H1 (cell line): Measurements from ENCODE around the gene IGFBP4. TPM values are rescaled to one million over a fixed set of nuclear protein-coding genes. Genes with fewer than 3 reads are reported as not detected.

Source experiments
- CTCF ChIA-PET: fragments of 300-600 bp; sonication (Branson Sonifier 250); formaldehyde crosslinking; loops from one replicate; lab custom pipeline; 2021; ENCODE audit not compliant: partially characterized antibody; lab: Charles Lee
- POLR2A ChIA-PET: fragments of 300-600 bp; sonication (Branson Sonifier 250); formaldehyde crosslinking; loops from one replicate; lab custom pipeline; 2021; ENCODE audit warnings: inconsistent platforms; ENCODE audit not compliant: partially characterized antibody; lab: Charles Lee
- DNase-seq, 2 experiments: peaks; one replicate each; pipeline versions ENCODE4 v3.0.0 to v3.0.0-alpha.2; 2010 to 2022; ENCODE audit warnings: low spot score in 2 of 2, low read depth in 1 of 2, mixed read lengths in 1 of 2
- FAIRE-seq: peaks from 2 replicates; lab custom pipeline; 2011; peaks lifted over from hg19 to GRCh38; lab: Jason Lieb, UNC
- H2AFZ ChIP-seq: 2 replicates; pipeline ENCODE4 v1.8.1; 2012; ENCODE audit warnings: low read length, inconsistent platforms
- H2AK5ac ChIP-seq: 2 replicates; pipeline ENCODE4 v1.6.1; 2013; ENCODE audit warnings: low read depth, low read length
- H2BK120ac ChIP-seq: replicated peaks from 2 replicates; pipeline ENCODE3; 2013; ENCODE audit warnings: low read depth, low read length, inconsistent platforms
- H2BK12ac ChIP-seq: 2 replicates; pipeline ENCODE4 v1.6.1; 2013; ENCODE audit warnings: low read depth, low read length
- H2BK15ac ChIP-seq: 2 replicates; pipeline ENCODE4 v1.6.1; 2013; ENCODE audit warnings: low read length
- H2BK20ac ChIP-seq: 2 replicates; pipeline ENCODE4 v1.6.1; 2013; ENCODE audit warnings: low read length
- H2BK5ac ChIP-seq: 2 replicates; pipeline ENCODE4 v1.6.1; 2013; ENCODE audit warnings: low read depth, low read length
- H3K14ac ChIP-seq: 2 replicates; pipeline ENCODE4 v1.6.1; 2013; ENCODE audit warnings: inconsistent platforms; ENCODE audit not compliant: insufficient read length
- H3K18ac ChIP-seq: 2 replicates; pipeline ENCODE4 v1.6.1; 2013; ENCODE audit warnings: low read length; ENCODE audit errors: extremely low read depth
- H3K23ac ChIP-seq: 2 replicates; pipeline ENCODE4 v1.6.1; 2013; ENCODE audit warnings: inconsistent platforms; ENCODE audit not compliant: insufficient read length
- H3K23me2 ChIP-seq: 2 replicates; pipeline ENCODE4 v1.6.1; 2013; ENCODE audit warnings: low read depth, low read length
- H3K27ac ChIP-seq: 2 replicates; pipeline ENCODE4 v1.6.1; 2011; ENCODE audit warnings: low read depth, low read length, inconsistent platforms
- H3K27me3 ChIP-seq, 4 experiments: replicated peaks in 1 of 4; 1 replicate in 1 of 4; 2 replicates in 3 of 4; pipeline versions ENCODE4 v1.6.1 to v1.8.1; 2011 to 2013; ENCODE audit warnings: low read length in 3 of 4, mild to moderate bottlenecking in 3 of 4, inconsistent platforms in 2 of 4, mixed read lengths in 2 of 4, moderate library complexity in 1 of 4; ENCODE audit not compliant: control insufficient read depth in 3 of 4, insufficient read depth in 3 of 4; ENCODE audit errors: extremely low read depth in 1 of 4
- H3K36me3 ChIP-seq, 4 experiments: 2 replicates each; pipeline versions ENCODE4 v1.6.1 to v1.8.1; 2011 to 2013; ENCODE audit warnings: mild to moderate bottlenecking in 4 of 4, low read length in 3 of 4, moderate library complexity in 2 of 4, control low read depth in 1 of 4, inconsistent platforms in 1 of 4; ENCODE audit not compliant: insufficient read depth in 4 of 4, control insufficient read depth in 2 of 4
- H3K4ac ChIP-seq: replicated peaks from 2 replicates; pipeline ENCODE3; 2013; ENCODE audit warnings: low read length, low read depth, mixed read lengths, inconsistent platforms; ENCODE audit not compliant: insufficient read length
- H3K4me1 ChIP-seq, 4 experiments: replicated peaks in 1 of 4; 1 replicate in 1 of 4; 2 replicates in 3 of 4; pipeline versions ENCODE4 v1.6.1 to v1.8.1; 2011 to 2013; ENCODE audit warnings: low read length in 3 of 4, inconsistent platforms in 2 of 4, mixed read lengths in 1 of 4; ENCODE audit not compliant: insufficient read depth in 4 of 4, control insufficient read depth in 3 of 4
- H3K4me2 ChIP-seq, 2 experiments: 2 replicates each; pipeline versions ENCODE4 v1.6.1 to v1.8.1; 2011 to 2013; ENCODE audit warnings: low read depth in 2 of 2, low read length in 2 of 2, control low read depth in 1 of 2, inconsistent platforms in 1 of 2, mild to moderate bottlenecking in 1 of 2; ENCODE audit not compliant: insufficient read depth in 1 of 2
- H3K4me3 ChIP-seq, 4 experiments: fragments of 200-600, 300-600 bp in 1 of 4; sonication (generic), shearing (Covaris generic), sonication (Bioruptor Twin) in 1 of 4; 2 replicates each; pipeline versions ENCODE4 v1.5.1 to v1.8.1; 2011 to 2016; ENCODE audit warnings: low read length in 4 of 4, low read depth in 3 of 4, control low read depth in 2 of 4, inconsistent platforms in 2 of 4, mild to moderate bottlenecking in 2 of 4, mixed read lengths in 1 of 4, moderate library complexity in 1 of 4; ENCODE audit not compliant: insufficient read depth in 2 of 4; ENCODE audit errors: extremely low read depth in 1 of 4
- H3K56ac ChIP-seq: replicated peaks from 2 replicates; pipeline ENCODE3; 2013; ENCODE audit warnings: low read depth, mild to moderate bottlenecking, mixed read lengths, low read length, inconsistent platforms; ENCODE audit not compliant: insufficient read length
- H3K79me1 ChIP-seq: 2 replicates; pipeline ENCODE4 v1.6.1; 2013; ENCODE audit warnings: low read depth, low read length, control low read depth
- H3K79me2 ChIP-seq, 2 experiments: 2 replicates each; pipeline versions ENCODE4 v1.6.1 to v1.8.1; 2012 to 2013; ENCODE audit warnings: low read length in 2 of 2, mild to moderate bottlenecking in 2 of 2, inconsistent platforms in 1 of 2; ENCODE audit not compliant: insufficient read depth in 2 of 2, control insufficient read depth in 1 of 2
- H3K9ac ChIP-seq, 4 experiments: replicated peaks in 1 of 4; 1 replicate in 1 of 4; 2 replicates in 3 of 4; pipeline versions ENCODE4 v1.6.1 to v1.8.1; 2011 to 2013; ENCODE audit warnings: low read depth in 3 of 4, low read length in 3 of 4, control low read depth in 2 of 4, mild to moderate bottlenecking in 2 of 4, moderate library complexity in 2 of 4, inconsistent platforms in 1 of 4; ENCODE audit errors: extremely low read depth in 1 of 4
- H3K9me3 ChIP-seq, 2 experiments: 2 replicates each; pipeline versions ENCODE4 v1.6.1 to v1.8.1; 2012 to 2013; ENCODE audit warnings: mild to moderate bottlenecking in 2 of 2, moderate library complexity in 2 of 2, control low read depth in 1 of 2, inconsistent platforms in 1 of 2, low read depth in 1 of 2, low read length in 1 of 2, mixed read lengths in 1 of 2; ENCODE audit not compliant: insufficient read depth in 2 of 2
- H4K20me1 ChIP-seq, 2 experiments: replicated peaks in 1 of 2; 2 replicates each; pipeline versions ENCODE3 to v1.8.1; 2011 to 2013; ENCODE audit warnings: inconsistent platforms in 2 of 2, low read length in 2 of 2, mild to moderate bottlenecking in 1 of 2; ENCODE audit not compliant: insufficient read depth in 2 of 2, control insufficient read depth in 1 of 2
- H4K5ac ChIP-seq: 2 replicates; pipeline ENCODE4 v1.6.1; 2013; ENCODE audit warnings: low read length, low read depth, mixed read lengths, inconsistent platforms; ENCODE audit not compliant: insufficient read length
- H4K8ac ChIP-seq: 2 replicates; pipeline ENCODE4 v1.8.0; 2013; ENCODE audit warnings: mild to moderate bottlenecking, moderate library complexity, low read length, inconsistent platforms; ENCODE audit not compliant: insufficient read depth; ENCODE audit errors: extremely low read depth
- H4K91ac ChIP-seq: replicated peaks from 2 replicates; pipeline ENCODE3; 2013; ENCODE audit warnings: low read length, mixed read lengths, inconsistent platforms; ENCODE audit not compliant: insufficient read length
- BCL11A ChIP-seq, 2 experiments: IDR thresholded peaks; one replicate each; pipeline ENCODE4 v1.6.1; 2011; ENCODE audit warnings: low read depth in 2 of 2, low read length in 2 of 2, mild to moderate bottlenecking in 2 of 2
- CEBPB ChIP-seq: IDR thresholded peaks from 2 replicates; pipeline ENCODE4 v1.6.1; 2012; ENCODE audit warnings: low read depth, low read length
- KDM4A ChIP-seq: IDR thresholded peaks from one replicate; pipeline ENCODE4 v1.7.1; 2012; ENCODE audit warnings: low read depth, mild to moderate bottlenecking, moderate library complexity, low read length, inconsistent platforms; ENCODE audit not compliant: severe bottlenecking
- RAD21 ChIP-seq, 2 experiments: IDR thresholded peaks in 1 of 2; conservative IDR thresholded peaks in 1 of 2; 2 replicates each; pipeline ENCODE4 v1.6.1; 2011; ENCODE audit warnings: low read depth in 2 of 2, low read length in 2 of 2, improper control_type of control experiment in 1 of 2, inconsistent platforms in 1 of 2, mild to moderate bottlenecking in 1 of 2, moderate library complexity in 1 of 2
- RBBP5 ChIP-seq: IDR thresholded peaks from 2 replicates; pipeline ENCODE4 v1.7.1; 2012; ENCODE audit warnings: low read depth, mild to moderate bottlenecking, inconsistent platforms, low read length, moderate library complexity, borderline replicate concordance
- RFX5 ChIP-seq: IDR thresholded peaks from 2 replicates; pipeline ENCODE4 v1.6.1; 2011; ENCODE audit warnings: low read depth, low read length, improper control_type of control experiment, borderline replicate concordance
- RNF2 ChIP-seq: fragments of 200-900, 300-1000 bp; sonication (generic); IDR thresholded peaks from 2 replicates; pipeline ENCODE4 v1.7.1; 2016; ENCODE audit warnings: borderline replicate concordance, low read depth, mild to moderate bottlenecking, antibody characterized with exemption, low read length; ENCODE audit not compliant: poor library complexity, severe bottlenecking; ENCODE audit errors: missing control alignments
- SAP30 ChIP-seq: fragments of 300-600 bp; sonication (generic); IDR thresholded peaks from 2 replicates; pipeline ENCODE4 v1.7.1; 2012; ENCODE audit warnings: low read length, moderate library complexity, mild to moderate bottlenecking, inconsistent platforms; ENCODE audit not compliant: insufficient read depth, insufficient replicate concordance
- SUZ12 ChIP-seq: fragments of 200-600 bp; sonication (generic); IDR thresholded peaks from 2 replicates; pipeline ENCODE4 v1.6.1; 2012; ENCODE audit warnings: mild to moderate bottlenecking, inconsistent platforms, low read length, moderate library complexity, mixed read lengths
- ZNF274 ChIP-seq: IDR thresholded peaks from 2 replicates; pipeline ENCODE4 v1.7.0; 2012; ENCODE audit warnings: low read length, borderline replicate concordance; ENCODE audit errors: extremely low read depth
- WGBS, 2 experiments: shearing (Covaris generic) in 1 of 2; methylation state at CpG; one replicate each; pipeline versions ENCODE4 v1.1.6 to v1.1.7; 2013 to 2015; ENCODE audit warnings: low lambda C conversion rate in 2 of 2, mixed read lengths in 2 of 2, inconsistent platforms in 1 of 2, low coverage in 1 of 2, missing lambda C conversion rate in 1 of 2; ENCODE audit not compliant: insufficient replicate concordance in 2 of 2, insufficient coverage in 1 of 2, insufficient read length in 1 of 2; ENCODE audit errors: extremely low coverage in 1 of 2, missing lambda C conversion rate in 1 of 2; 5-methylcytosine and 5-hydroxymethylcytosine counted together
- polyA plus RNA-seq, 7 experiments: library from polyadenylated mRNA; depleted of rRNA in 3 of 7; stranded (reverse) in 5 of 7; unstranded in 2 of 7; fragments of >200 nt in 5 of 7; fragments of 200-250 nt in 2 of 7; gene quantifications; 1 replicate in 5 of 7; 2 replicates in 1 of 7; 4 replicates in 1 of 7; pipeline versions ENCODE4 v1.2.1 to v1.2.3, GENCODE V29; 2011 to 2013; ENCODE audit warnings: missing spikeins in 2 of 7, mixed read lengths in 2 of 7
- total RNA-seq: library from RNA; stranded (reverse); fragmentation: NEBNext Ultra II Directional; extraction: Animal tissue kit (Norgen Biotek cat#: 25700); gene quantifications from 2 replicates; pipeline ENCODE4 v1.2.1, GENCODE V29; 2021

Gene IGFBP4
- total and polyA plus RNA-seq, 2 of the 8 experiments (the other 6 are each of a cell fraction or from before 2014, with no cell fraction given): 85.5 to 105 TPM

DNA sequence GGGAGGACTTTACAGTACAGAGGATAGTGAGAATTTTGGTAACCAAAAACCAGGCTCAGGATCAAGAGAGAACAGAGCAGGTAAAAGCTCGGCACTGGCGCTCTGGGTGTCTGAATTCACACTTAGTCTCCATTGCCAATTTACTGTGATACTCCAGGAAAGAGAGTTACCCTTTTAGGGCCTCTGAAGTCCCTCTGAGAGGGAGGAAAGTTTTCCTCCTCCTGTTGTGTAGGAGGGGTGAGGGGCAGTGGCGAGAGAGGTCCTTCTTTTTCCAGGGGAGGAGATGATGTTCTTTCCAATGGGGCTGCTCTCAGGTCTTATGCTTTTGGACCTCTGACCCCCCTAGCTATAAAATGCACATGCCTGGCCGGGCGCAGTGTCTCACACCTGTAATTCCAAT is 63.5 kb downstream of the IGFBP4 start:
- no peak for FAIRE-seq
- 87% methylated on average over 5 of the region's 5 CpGs; no CpG with 5 or more reads in 1 of the 2 experiments for WGBS, 2 experiments
- no peak overlapping the region for H4K8ac ChIP-seq

More for the DNA sequence above, 63.5 kb downstream of the IGFBP4 start:
- Histone ChIP-seq H3K18ac (no peak overlapping the region), H3K79me1 (no peaks in the 10 kb centered on the region), H3K79me2 (no peaks in the 10 kb centered on the region), H3K56ac (no peak overlapping the region), H2AK5ac (no peak overlapping the region), H4K20me1 (no peaks in the 10 kb centered on the region), H2BK120ac (no peak overlapping the region), H3K4me2 (no peak overlapping the region), H3K23ac (no peak overlapping the region), H3K4me1 (peaks cover 3 to 11% (median 5%) of the 10 kb centered on the region in 4 experiments; a peak in 5 of 7 replicates), H3K4ac (no peak overlapping the region), H3K27ac (no peak overlapping the region), H2BK15ac (no peak overlapping the region), H3K23me2 (no peaks in the 10 kb centered on the region; the same call in 1 of the 2 replicates), H2BK12ac (no peak overlapping the region), H3K27me3 (no peaks in the 10 kb centered on the region), H3K9ac (no peak overlapping the region), H2BK20ac (no peak overlapping the region), H4K5ac (no peak overlapping the region), H3K14ac (no peak overlapping the region), H3K9me3 (no peaks in the 10 kb centered on the region), H2AFZ (peak overlapping the region; percentile 82; the same call in 1 of the 2 replicates), H4K91ac (no peak overlapping the region), H2BK5ac (no peak overlapping the region), H3K36me3 (no peaks in the 10 kb centered on the region), H3K4me3 (no peak overlapping the region)
- no peak for DNase-seq
- ChIA-PET CTCF (interaction anchor here (0.6 to 3.2 kb wide), 6 partner anchors 26 to 109 kb away, joined by 3 to 18 read pairs (median 4); no protein-coding TSS in a partner anchor), POLR2A (interaction anchor here (0.7 to 1.2 kb wide), 2 partner anchors 9 to 52 kb away, joined by 3 read pairs; no protein-coding TSS in a partner anchor)
- TF ChIP-seq RAD21 (IDR thresholded peaks at IDR 0.05 in 1 of 2, conservative IDR thresholded peaks at IDR 0.05 in 1 of 2; ENCODE audit: low read depth in 2 of 2, low read length in 2 of 2) (no peak), RFX5 (no peak), CEBPB (no peak), SAP30 (no peak), ZNF274 (no peak), KDM4A (no peak), RBBP5 (no peak), RNF2 (no peak), SUZ12 (no peak), BCL11A (IDR thresholded peaks at IDR 0.05; ENCODE audit: low read depth in 2 of 2, low read length in 2 of 2) (no peak)
